Suppressor macrophage treated with lipopolysaccharide for 1 hour (primary cell): ENCODE data around the gene TTC16.

Experiments
- DNase-seq, 3 donors: peaks; one replicate each; pipeline ENCODE4 v3.0.0-alpha.2; 2020 to 2022

The TTC16 gene

GRCh38 chr9:127769929-127770582 is 54.2 kb downstream of the TTC16 start:
- DNase-seq = peak in 1 of 3 donors; percentile 16

GRCh38 chr9:127770583-127770904 is 54.7 kb downstream of the TTC16 start:
- DNase-seq = no peak

- DNase-seq = peak; percentile 99
Measured at GRCh38 chr9:127770905-127771569, 55.2 kb downstream of the TTC16 start.

- DNase-seq = no peak
Measured at GRCh38 chr9:127771570-127772189, 55.8 kb downstream of the TTC16 start.

- DNase-seq = no peak
Measured at GRCh38 chr9:127772603-127773002, 56.7 kb downstream of the TTC16 start.

GRCh38 chr9:127773272-127773671 is 57.4 kb downstream of the TTC16 start:
- DNase-seq = peak; percentile 53 to 70 (median 65)

- no peak for DNase-seq
Measured at GRCh38 chr9:127773981-127774380, 58.1 kb downstream of the TTC16 start.

GRCh38 chr9:127776195-127776923 is 60.5 kb downstream of the TTC16 start:
- peak; percentile 89 to 93 (median 89) for DNase-seq

- peak in 1 of 3 donors; percentile 41 for DNase-seq
Measured at GRCh38 chr9:127776924-127777289, 61.0 kb downstream of the TTC16 start.

- peak in 1 of 3 donors; percentile 20 for DNase-seq
Measured at GRCh38 chr9:127777368-127777980, 61.6 kb downstream of the TTC16 start.

- peak; percentile 39 to 62 (median 52) for DNase-seq
Measured at GRCh38 chr9:127778280-127779135, 62.6 kb downstream of the TTC16 start, which contains the start of gene SH2D3C. Gene SH2D3C, minus strand, starts transcription at chr9:127778666. Its CDS starts 39 bp downstream, at chr9:127778627.

- peak; percentile 86 to 91 (median 87) for DNase-seq
Measured at GRCh38 chr9:127779136-127779981, 63.5 kb downstream of the TTC16 start.

- DNase-seq = no peak
Measured at GRCh38 chr9:127780126-127780885, 64.4 kb downstream of the TTC16 start.

GRCh38 chr9:127780909-127781308 is 65.0 kb downstream of the TTC16 start:
- DNase-seq = peak; percentile 66 to 75 (median 73)
